PC-9 (cell line): Measurements from ENCODE around the gene NTM. TPM values are rescaled to one million over a fixed set of nuclear protein-coding genes. Genes with fewer than 3 reads are reported as not detected.

Experiments used
- BruUV-seq: library from RNA; stranded (reverse); fragments of 400-500 nt; replicated peaks from 2 replicates; lab custom pipeline; 2021; lab: Mats Ljungman, UMichigan
- CTCF ChIA-PET: fragments of 300-600 bp; sonication (Branson Sonifier 250); formaldehyde crosslinking; loops from one replicate; lab custom pipeline; 2022; ENCODE audit warnings: antibody characterized with exemption; lab: Charles Lee
- POLR2A ChIA-PET: fragments of 300-600 bp; sonication (Branson Sonifier 250); formaldehyde crosslinking; loops from one replicate; lab custom pipeline; 2022; ENCODE audit warnings: antibody characterized with exemption; ENCODE audit not compliant: unreplicated experiment; lab: Charles Lee
- DNase-seq, 2 experiments: peaks; one replicate each; pipeline versions ENCODE4 v3.0.0 to v3.0.0-alpha.2; 2015 to 2022; ENCODE audit warnings: mixed read lengths in 1 of 2
- H2AFZ ChIP-seq: fragments of 200-600 bp; sonication (generic); 2 replicates; pipeline ENCODE4 v1.8.1; 2017; ENCODE audit warnings: antibody characterized with exemption
- H3F3A ChIP-seq: fragments of 200-600 bp; sonication (generic); 2 replicates; pipeline ENCODE4 v1.8.1; 2017; ENCODE audit warnings: antibody characterized with exemption, mild to moderate bottlenecking, low read depth; ENCODE audit not compliant: insufficient read depth
- H3K27ac ChIP-seq: fragments of 200-600 bp; sonication (generic); 2 replicates; pipeline ENCODE4 v1.6.1; 2016; ENCODE audit warnings: mixed run types
- H3K27me3 ChIP-seq: fragments of 200-600 bp; sonication (generic); 2 replicates; pipeline ENCODE4 v1.6.1; 2016; ENCODE audit warnings: low read depth, mixed run types; ENCODE audit not compliant: insufficient read depth
- H3K36me3 ChIP-seq: fragments of 200-600 bp; sonication (generic); 2 replicates; pipeline ENCODE4 v1.6.1; 2016; ENCODE audit warnings: low read depth, mixed run types
- H3K4me1 ChIP-seq: fragments of 200-600 bp; sonication (generic); replicated peaks from 2 replicates; pipeline ENCODE4 v1.6.1; 2016; ENCODE audit warnings: mixed run types; ENCODE audit not compliant: insufficient read depth
- H3K4me2 ChIP-seq: fragments of 200-600 bp; sonication (generic); 2 replicates; pipeline ENCODE4 v1.6.1; 2017; ENCODE audit warnings: mixed run types
- H3K4me3 ChIP-seq: fragments of 200-600 bp; sonication (generic); 2 replicates; pipeline ENCODE4 v1.6.1; 2016; ENCODE audit warnings: mixed run types
- H3K79me2 ChIP-seq: fragments of 200-600 bp; sonication (generic); 2 replicates; pipeline ENCODE4 v1.6.1; 2017; ENCODE audit warnings: low read depth, mixed run types
- H3K9me2 ChIP-seq: fragments of 200-600 bp; sonication (generic); 2 replicates; pipeline ENCODE4 v1.8.1; 2017; ENCODE audit warnings: mild to moderate bottlenecking; ENCODE audit not compliant: insufficient read depth
- H3K9me3 ChIP-seq: fragments of 200-600 bp; sonication (generic); 2 replicates; pipeline ENCODE4 v1.8.1; 2016; ENCODE audit warnings: low read depth; ENCODE audit not compliant: insufficient read depth
- H4K20me1 ChIP-seq: fragments of 200-600 bp; sonication (generic); 2 replicates; pipeline ENCODE4 v1.8.1; 2017; ENCODE audit not compliant: insufficient read depth
- CTCF ChIP-seq: fragments of 200-600 bp; sonication (generic); conservative IDR thresholded peaks from 2 replicates; pipeline ENCODE4 v1.6.1; 2017; ENCODE audit warnings: mixed run types, antibody characterized with exemption, mild to moderate bottlenecking, moderate library complexity
- EZH2 ChIP-seq: fragments of 200-600 bp; sonication (generic); IDR thresholded peaks from 2 replicates; pipeline ENCODE4 v1.8.0; 2017; ENCODE audit warnings: antibody characterized with exemption, low read depth
- intact Hi-C: fragments of 100-400 bp; cut with micrococcal nuclease; formaldehyde crosslinking; loops from one replicate; pipeline ENCODE4 v1.10.0; 2022; ENCODE audit not compliant: unreplicated experiment
- total RNA-seq: library from RNA; stranded (reverse); gene quantifications from 2 replicates; pipeline ENCODE4 v1.2.3, GENCODE V29; 2021

NTM gene
- total RNA-seq, 1 experiment from 2014 or later: not detected

- H3K4me1 ChIP-seq: no peaks in the 10 kb centered on the region
- H4K20me1 ChIP-seq: no peaks in the 10 kb centered on the region
- no peaks in the 10 kb centered on the region for H3K79me2 ChIP-seq
- no peak overlapping the region for H3K4me3 ChIP-seq
- H3K27me3 ChIP-seq: peaks cover 13% of the 10 kb centered on the region
- H2AFZ ChIP-seq: no peak overlapping the region
- ChIA-PET CTCF (no interaction called here), POLR2A (no interaction called here)
- TF ChIP-seq CTCF (no peak), EZH2 (no peak)
- H3F3A ChIP-seq: no peaks in the 10 kb centered on the region
- BruUV-seq: no TSS peak
- intact Hi-C loops: no loop called here
- DNase-seq: no peak
- H3K9me3 ChIP-seq: no peaks in the 10 kb centered on the region
- H3K27ac ChIP-seq: no peak overlapping the region
- no peak overlapping the region for H3K4me2 ChIP-seq
- no peaks in the 10 kb centered on the region for H3K36me3 ChIP-seq
- no peaks in the 10 kb centered on the region for H3K9me2 ChIP-seq
Observed at GRCh38 chr11:131758726-131759125, 388.3 kb downstream of the NTM start.

- Histone ChIP-seq H3K9me2 (no peaks in the 10 kb centered on the region), H3K9me3 (no peaks in the 10 kb centered on the region), H3K4me3 (no peak overlapping the region), H3K4me1 (no peaks in the 10 kb centered on the region), H4K20me1 (no peaks in the 10 kb centered on the region), H3K27ac (no peak overlapping the region), H3K4me2 (no peak overlapping the region), H3F3A (no peaks in the 10 kb centered on the region), H3K79me2 (no peaks in the 10 kb centered on the region), H2AFZ (no peak overlapping the region), H3K36me3 (no peaks in the 10 kb centered on the region), H3K27me3 (peaks cover 14% of the 10 kb centered on the region)
- CTCF ChIA-PET: no interaction called here
- intact Hi-C loops: no loop called here
- DNase-seq: no peak
- no peak for TF ChIP-seq CTCF
- no peak for TF ChIP-seq EZH2
- POLR2A ChIA-PET: no interaction called here
- no TSS peak for BruUV-seq
Observed at GRCh38 chr11:131759140-131759539, 388.7 kb downstream of the NTM start.

GRCh38 chr11:131760091-131761061, 390.0 kb downstream of the NTM start:
- Histone ChIP-seq H3K4me1 (no peaks in the 10 kb centered on the region), H3K79me2 (no peaks in the 10 kb centered on the region), H3K4me3 (no peak overlapping the region), H3K27ac (no peak overlapping the region), H3K4me2 (no peak overlapping the region), H3F3A (no peaks in the 10 kb centered on the region), H3K36me3 (no peaks in the 10 kb centered on the region), H3K9me2 (no peaks in the 10 kb centered on the region), H4K20me1 (no peaks in the 10 kb centered on the region), H2AFZ (no peak overlapping the region), H3K27me3 (peaks cover 19% of the 10 kb centered on the region), H3K9me3 (no peaks in the 10 kb centered on the region)
- intact Hi-C loops: no loop called here
- no peak for DNase-seq
- no TSS peak for BruUV-seq
- TF ChIP-seq CTCF: no peak
- no peak for TF ChIP-seq EZH2
- CTCF ChIA-PET: no interaction called here
- POLR2A ChIA-PET: no interaction called here
